GM18517 (cell line): ENCODE measurements around the gene SYT6.

Experiments
- ATAC-seq: cut with Tn5 transposase; IDR thresholded peaks from one replicate; pipeline ENCODE4 v1.9.1; 2021; ENCODE audit warnings: mild to moderate bottlenecking, moderate library complexity; ENCODE audit not compliant: unreplicated experiment

The SYT6 gene, protein sequence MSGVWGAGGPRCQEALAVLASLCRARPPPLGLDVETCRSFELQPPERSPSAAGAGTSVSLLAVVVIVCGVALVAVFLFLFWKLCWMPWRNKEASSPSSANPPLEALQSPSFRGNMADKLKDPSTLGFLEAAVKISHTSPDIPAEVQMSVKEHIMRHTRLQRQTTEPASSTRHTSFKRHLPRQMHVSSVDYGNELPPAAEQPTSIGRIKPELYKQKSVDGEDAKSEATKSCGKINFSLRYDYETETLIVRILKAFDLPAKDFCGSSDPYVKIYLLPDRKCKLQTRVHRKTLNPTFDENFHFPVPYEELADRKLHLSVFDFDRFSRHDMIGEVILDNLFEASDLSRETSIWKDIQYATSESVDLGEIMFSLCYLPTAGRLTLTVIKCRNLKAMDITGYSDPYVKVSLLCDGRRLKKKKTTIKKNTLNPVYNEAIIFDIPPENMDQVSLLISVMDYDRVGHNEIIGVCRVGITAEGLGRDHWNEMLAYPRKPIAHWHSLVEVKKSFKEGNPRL

DNA sequence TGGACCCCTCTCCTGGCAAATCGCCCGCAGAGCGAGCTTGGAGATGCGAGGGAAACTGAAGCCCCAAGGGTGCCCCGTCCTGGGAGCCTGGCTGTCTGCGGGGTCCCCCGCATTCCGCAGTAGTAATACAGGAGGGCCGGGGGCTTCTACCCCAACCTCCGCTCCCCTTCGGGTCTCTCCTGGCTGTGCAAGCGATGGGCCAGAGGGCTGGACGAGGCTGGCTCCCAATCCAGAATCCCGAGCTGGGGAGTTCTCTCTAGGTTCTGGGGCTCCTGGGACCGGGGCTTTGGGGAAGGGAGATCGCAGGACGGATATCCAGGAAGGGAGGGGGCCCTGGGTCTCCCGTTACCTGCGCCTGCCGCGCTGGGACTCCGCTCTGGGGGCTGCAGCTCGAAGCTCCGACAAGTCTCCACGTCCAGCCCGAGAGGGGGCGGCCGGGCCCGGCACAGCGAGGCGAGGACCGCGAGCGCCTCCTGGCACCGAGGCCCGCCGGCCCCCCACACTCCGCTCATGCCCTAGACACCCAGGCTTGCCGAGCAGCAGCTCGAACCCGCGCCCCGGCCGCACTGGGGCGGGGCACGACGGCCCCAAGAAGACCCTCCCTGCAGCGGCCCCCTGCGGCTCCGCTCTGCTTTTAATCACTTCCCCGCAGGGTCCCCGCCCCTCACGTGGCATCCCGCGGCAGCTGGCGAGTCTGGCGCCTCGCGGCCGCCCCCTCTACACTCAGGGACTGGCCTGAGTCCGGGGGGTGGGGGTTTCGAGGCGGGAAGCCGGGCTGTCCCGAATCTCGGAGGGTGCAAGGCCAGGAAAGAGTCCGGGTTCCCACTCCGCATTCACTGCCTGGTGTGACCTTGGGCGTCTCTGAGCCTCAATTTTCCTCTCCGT is at the start of gene SYT6:
Gene SYT6 (minus strand): TSS at position 609 of the 885 bp plus-strand sequence. CDS start 97 bp downstream, at position 512.
- no peak for ATAC-seq

DNA sequence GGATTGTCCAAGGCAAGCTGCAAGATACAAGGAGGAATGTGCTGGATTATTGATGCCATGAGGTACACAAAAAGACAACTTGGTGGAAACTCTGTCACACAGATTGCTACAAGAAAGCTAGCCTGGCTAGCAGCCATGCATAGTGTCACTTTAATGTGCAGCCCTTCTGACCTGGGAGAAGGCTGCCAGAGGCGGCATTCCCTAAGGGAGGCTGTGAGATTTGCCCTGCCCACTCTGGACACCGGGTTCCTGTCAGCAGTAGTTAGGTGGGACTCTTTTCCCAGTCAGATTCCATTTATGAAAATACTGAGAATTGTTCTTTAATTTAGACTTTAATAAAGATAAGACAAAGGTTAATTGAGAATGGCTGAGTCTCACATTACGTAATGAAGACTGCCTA is 47.8 kb upstream of the SYT6 start:
- no peak for ATAC-seq

DNA sequence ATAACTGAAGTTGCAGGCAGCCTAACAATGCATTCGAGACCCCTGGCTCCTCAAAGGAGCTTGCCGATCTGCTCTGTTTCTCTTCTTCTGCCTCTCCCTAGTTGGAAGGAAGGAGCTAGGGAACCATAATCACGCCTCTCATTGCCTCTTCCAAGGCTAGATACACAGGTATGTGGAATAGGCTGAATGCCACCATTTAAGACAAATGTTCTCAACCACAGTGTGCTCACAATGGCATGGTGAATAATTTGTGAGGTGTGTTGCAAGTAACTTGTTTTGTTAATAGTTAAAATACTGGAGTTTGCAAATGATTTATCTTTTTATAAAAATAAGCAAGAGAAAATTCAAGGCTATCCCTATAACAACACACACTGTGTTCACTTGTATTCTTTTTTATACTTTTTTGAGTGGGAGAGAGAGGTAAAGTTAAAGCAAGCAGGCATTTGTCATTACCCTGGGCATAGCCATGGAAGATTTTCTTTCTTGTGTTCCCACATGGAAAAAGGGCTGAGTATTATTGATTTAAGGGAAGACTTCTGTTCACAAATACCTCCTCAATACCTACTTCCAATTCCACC is 45.4 kb upstream of the SYT6 start:
- no peak for ATAC-seq

DNA sequence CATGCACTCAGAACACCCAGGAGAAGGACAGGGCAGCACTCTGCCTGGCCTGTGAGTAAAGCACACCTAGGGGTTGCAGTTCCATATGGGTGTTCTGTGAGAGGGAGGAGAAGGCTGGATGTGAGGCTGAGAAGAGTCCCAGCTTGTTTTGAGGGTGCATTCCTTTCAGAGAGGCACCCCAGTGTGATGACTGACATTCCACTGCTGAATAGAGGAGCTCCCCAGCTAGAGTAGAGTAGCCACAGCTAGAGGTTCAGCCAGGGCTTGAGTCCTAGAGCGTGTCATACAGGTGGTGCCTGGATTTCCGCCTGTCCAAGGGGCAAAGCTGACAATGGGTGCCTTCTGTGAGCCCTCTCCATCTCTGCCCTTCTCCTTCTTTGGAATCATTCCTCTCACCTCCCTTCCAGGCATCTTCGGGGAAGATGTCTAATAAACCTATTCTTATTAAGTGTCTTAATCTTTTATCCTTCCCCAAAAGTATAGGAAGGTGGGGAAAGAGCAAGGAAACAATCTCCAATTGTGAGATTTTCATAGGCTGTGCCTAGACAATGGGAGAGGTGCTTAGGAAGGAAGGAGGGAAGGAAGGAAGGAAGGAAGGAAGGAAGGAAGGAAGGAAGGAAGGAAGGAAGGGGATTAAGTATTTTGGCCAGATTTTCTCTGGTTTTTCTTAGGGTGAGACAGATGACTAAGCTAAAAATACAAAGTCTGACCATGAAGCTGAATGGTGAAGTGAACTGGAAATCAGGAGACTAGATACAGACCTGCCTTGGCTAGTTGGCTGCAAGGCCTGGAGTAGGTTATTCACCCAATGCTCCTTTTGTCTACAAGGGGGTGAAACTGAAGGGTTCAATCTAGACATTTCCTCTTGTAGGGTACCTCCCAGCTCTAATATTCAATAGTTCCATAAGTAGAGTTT is 43.6 kb upstream of the SYT6 start:
- no peak for ATAC-seq

DNA sequence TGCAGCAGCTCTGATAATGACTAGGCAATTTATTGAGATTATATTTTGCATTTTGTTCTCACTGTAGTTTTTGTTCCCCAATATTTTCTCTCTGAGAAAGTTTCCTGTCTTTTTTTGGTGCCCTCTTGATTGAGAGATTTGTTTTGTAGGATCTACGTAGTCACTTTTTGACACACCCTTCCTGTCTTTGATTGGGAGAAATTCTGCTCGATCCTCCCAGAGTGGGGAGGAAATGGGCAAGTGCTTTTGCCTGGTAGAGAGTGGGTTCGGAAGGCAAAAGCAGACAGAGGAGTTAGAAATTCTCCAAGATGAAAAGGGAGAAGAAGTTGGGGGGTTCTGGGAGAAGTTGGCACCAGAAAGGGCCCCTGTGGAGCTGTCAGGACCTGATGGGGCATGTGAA is 42.1 kb upstream of the SYT6 start:
- ATAC-seq: no peak

DNA sequence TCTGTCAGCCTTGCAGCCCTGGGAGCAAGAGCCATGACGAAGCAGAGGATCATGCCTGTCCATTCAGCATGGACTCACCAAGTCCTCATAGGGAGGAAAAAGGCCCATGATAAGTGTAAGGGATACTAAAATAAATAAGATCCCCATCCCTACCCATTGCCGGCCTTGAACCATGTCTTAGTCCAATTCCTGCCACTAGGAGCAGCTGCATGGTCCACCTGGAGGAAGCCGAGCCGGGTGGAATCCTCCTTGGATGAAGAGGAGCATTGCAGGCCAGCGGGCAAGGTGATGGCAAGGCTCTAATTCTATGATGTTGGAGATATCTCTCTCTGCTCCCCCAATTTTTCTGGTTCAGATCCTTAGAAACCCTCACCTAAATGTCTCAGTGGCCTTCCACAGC is 38.7 kb upstream of the SYT6 start:
- no peak for ATAC-seq

DNA sequence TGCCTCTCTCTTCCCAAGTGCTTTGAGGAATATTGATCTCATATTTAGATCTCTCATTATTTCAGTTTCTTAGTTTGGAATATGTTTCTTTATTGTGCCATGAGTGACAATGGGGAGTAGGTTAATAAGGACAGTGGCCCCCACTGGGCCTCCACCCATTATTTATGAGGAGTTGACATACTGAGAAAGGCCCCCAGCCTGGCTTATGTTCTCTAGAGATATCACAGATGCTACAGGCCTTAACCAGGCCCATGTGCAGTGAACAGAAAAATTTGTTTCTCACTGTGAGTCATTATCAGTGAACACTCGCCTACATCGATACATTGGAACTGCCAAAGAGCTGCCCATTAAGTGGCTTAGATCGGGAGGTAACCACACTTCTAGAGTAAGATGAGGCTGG is 35.7 kb upstream of the SYT6 start:
- no peak for ATAC-seq

DNA sequence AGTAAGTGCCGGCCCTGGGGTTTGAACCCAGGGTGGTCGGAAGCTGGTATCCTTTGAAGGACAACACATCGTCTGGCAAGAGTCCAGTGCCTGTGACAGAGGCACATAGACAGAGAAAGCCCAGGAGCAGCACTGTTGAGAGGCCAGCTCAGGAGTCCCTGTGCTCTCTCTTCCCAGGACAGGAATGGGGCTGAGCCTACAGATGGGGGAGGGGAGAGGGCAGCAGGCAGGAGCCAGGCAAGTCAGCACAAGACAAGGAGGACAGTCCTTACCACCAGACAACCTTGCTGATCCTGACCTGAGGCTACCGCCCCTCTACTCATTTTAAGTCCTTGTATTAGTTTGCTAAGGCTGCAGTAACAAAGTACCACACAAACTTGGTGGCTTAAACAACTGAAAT is 27.7 kb upstream of the SYT6 start:
- no peak for ATAC-seq

DNA sequence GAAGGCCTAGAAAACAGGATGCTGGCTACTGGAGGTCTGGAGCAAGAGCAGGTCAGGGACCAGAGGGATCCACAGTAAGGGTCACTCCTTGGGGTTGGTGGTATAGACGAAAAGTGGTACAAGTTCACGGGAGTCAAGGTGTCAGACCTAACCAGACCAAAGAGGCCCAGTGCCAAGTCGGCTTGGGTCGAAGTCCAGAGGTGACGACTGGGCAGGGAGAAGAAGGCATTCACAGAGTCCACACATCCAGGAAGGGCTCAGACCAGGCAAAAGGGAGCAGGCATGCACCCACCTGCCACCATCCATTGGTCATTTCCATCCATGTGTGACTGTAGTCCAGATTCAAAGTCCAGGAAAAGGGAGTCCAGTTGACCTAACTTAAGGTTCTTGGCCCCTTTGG is 27.1 kb upstream of the SYT6 start:
- ATAC-seq: no peak

DNA sequence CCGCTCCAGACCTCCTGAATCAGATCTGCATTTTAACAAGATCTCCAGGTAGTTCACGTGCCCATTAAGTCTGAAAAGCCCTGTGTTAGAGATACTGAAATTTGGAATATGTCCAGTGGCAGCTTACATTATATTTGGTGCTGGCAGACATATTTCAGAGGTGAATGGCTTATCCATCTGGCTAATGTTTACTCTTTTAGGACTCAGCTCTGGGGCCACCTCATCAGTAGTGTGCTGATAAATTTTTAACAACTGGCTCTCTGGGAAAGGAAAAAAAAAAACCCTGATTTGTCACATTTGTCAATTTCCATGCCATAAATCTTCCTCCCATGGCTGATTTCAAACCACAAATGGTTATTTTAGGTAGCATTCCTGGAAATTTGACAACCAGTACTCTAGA is 25.3 kb upstream of the SYT6 start:
- no peak for ATAC-seq

DNA sequence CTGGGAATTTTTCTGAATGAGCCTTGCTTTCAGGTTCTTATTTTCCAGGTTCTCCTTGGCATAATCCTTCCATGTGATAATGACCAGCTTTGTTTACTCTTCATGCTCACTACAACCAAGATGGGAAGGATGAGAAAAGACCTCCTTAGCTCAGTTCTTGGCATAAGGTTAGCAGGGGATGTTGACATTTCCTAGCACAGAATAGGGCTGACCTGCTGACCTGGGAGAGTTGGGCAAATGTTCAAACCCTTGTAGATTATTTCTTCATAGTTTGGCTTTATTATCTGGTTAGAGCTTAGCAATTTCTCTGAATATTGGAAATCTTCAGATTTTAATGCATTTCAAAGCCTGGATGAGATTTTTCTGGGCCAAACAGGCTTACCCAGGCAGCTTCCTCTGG is 23.6 kb upstream of the SYT6 start:
- ATAC-seq: no peak

DNA sequence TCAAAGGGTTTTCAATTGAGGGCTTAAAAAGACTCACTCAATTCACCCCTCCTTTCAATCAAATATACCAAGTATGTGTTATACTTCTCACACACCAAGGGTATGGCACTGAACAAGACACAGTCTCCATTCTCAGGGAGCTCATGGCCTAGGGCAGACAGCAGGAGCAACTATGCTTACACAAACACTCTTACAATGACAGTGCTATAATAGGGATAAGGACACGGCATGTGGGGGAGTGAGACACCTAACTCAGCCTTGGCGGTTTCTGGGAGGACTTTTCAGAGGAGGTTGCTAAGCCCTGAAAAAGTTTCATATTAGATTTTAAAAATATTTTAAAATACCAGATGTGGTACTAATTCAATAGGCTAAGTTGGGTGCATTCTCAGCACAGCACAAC is 22.7 kb upstream of the SYT6 start:
- no peak for ATAC-seq

DNA sequence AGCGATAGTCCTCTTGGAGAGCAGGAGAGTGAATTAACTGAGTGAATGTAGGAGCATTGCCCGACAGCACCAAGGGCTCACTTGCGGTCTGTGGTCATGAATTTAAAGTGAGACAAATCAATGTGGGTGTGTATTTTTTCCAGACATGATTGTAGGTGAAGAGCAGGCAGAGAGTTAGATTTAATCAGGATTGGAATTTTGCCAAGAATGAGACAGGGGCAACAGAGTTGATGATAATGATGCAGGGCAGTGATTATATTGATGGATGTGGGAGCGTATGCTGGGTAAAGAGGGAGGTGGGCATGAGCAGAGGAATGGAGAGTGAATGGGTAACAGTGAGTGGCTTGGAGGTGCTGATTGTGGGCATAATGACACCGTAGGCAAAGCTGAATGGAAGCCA is 20.0 kb upstream of the SYT6 start:
- no peak for ATAC-seq

DNA sequence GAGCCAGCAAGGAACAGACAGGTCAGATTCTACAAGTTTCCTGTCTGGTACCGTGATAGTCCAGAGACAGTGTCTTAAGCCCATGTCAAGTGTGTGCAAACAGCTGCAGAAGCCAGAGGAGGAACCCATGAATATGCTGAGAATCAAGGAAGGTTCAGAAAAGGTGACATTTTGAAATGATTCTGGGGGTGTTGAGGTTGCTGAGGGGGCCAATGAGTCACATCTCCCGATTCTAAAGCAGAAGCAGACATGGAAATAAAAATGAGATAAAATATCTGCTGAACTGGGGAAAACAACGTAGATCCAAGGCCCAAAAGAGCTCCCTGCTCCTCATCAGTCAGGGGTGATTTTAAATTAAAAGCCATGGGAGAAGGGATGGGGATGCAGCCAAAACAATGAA is 15.8 kb upstream of the SYT6 start:
- no peak for ATAC-seq

DNA sequence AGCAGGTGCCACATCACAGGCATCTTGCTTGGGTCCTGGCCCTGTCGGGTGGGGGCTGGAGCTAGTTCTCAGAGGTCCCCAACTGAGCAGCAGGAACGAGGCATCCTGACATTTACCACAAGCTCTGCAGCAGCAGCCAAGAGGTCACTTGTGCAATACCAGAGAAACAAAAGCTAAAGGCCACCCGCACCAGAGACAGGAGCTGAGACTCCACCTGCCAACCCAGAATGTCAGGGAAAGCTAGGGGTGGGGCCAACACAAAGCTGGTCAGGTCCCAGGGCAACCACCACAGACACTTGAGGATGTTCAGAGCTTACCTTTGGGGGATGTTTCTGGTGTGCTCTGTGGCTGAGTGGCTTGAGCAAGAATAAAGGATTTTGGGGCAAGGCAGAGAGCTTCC is 13.6 kb upstream of the SYT6 start:
- no peak for ATAC-seq

DNA sequence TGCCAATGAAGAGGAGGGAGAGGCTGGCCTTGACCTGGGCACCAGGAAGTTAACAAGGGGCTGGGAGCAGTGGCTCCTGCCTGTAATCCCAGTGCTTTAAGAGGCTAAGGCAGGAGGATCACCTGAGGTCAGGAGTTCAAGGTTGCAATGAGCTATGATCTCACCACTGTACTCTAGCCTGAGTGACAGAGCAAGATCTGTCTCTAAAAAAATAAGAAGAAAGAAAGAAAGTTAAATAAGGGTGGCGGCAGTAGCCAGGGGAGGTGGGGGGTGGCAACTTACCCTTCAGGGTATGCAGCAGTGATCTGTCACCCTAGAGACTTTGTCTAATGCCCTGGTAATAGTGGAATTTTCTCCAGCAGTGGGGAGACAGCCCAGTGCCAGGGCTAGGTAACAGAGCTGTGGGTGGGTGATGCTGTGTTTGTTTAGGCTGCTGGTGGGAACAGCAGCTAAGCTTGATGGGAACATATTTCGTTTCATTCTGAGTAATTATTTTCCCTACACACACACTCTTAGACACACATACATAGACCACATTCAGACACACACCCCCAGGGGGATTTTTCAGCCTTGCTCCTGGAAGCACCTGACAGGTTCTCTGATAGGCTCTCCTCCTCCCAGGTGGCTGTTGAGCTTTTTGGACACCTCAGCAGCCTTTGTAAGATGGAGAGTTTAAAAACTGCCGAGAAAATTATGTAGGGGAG is 11.3 kb upstream of the SYT6 start:
- ATAC-seq: no peak

DNA sequence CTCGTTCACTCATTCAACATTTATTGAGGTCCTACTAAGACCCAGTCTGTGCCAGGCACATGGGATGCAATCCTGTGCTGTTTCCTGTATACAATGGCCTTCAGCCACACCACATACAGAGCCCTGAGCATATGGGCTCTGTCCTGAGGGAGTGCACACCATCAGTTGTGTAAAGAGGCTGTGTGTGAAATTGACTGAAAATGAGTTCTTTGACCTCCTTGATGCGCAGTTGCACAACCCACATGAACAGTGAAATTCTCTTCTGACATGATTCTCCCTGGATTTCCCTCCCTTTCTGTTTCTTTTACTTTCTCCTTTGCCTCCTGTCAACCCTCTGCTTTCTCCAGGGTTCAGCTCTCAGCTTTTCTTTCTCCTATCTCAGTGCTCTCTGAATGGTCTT is 6.3 kb upstream of the SYT6 start:
- no peak for ATAC-seq

DNA sequence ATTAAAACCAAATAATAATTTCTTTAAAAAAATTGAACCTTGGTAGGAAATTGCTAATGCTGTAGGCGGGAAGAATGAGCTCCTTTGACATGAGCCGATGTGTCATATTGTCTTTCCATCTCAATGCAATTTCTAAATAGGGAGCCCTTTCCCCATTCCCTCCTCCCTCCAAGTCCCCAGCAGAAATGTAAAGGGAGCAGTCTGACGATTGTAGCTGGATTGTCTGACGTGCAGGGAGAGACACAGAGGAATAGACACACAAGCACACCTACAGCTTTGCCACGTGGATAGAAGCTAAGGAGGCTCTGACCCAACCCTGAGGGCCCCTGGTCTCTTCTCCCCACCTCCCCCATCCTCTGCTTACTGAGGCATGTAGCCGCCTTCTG is 3.6 kb upstream of the SYT6 start:
- no peak for ATAC-seq

DNA sequence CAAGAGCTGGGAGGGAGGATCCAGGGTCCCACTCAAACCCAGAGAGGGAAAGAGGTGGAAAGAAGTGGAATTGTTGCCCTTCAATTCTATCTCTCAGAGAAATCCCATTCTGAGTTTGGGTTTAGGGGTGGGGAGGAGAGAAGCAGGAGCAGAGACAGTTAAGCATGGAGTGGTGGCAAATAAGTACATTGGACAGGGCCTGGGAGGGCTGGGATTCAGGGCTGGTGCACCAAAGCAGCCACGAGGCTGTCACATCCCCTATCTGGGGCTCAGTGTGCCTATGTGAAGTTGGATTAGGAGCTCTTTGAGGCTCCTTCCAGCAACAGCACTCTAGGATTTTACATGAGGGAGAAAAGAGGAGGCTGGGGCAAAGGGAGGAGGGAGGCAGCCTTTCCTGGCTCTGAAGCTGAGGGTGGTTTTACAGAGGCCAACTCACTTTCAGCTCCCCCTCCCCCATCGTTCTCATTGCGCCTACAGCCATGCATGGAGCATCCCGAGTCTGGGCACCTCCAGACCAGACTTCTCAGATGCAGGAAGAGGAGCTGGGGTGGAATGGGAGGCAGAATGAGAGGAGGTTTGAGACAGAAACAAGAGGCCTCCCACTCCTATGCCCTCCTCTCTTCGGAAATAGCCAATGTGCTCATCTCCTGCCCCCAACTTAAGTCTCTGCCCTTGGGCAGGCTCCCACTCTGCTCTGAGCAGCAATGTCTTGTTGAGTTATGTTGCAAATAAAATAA is 3.0 kb upstream of the SYT6 start:
- ATAC-seq: no peak
